ENCODE data around the gene ALOX12B. TPM values are rescaled to one million over a fixed set of nuclear protein-coding genes. Genes with fewer than 3 reads are reported as not detected.

ALOX12B gene
- total RNA-seq, 2 experiments from 2014 or later: 2.0 to 5.3 TPM

- no peak for TF ChIP-seq EZH2phosphoT487 (IDR thresholded peaks at IDR 0.05; ENCODE audit: borderline replicate concordance, low read depth, low read length)
- TF ChIP-seq CTCF (conservative IDR thresholded peaks at IDR 0.05; ENCODE audit: low read length): no peak
- H3K79me2 ChIP-seq (ENCODE audit: insufficient read depth, low read depth, low read length): no peaks in the 10 kb centered on the region
- H3K4me3 ChIP-seq (ENCODE audit: low read depth, low read length, poor library complexity, severe bottlenecking): no peak overlapping the region
- H3K27ac ChIP-seq (ENCODE audit: low read depth, low read length, poor library complexity, severe bottlenecking): no peak overlapping the region
- no TSS peak for BruUV-seq (replicated peaks)
- H3K4me2 ChIP-seq (ENCODE audit: low read length): no peak overlapping the region
- no peaks in the 10 kb centered on the region for H3K9me2 ChIP-seq (ENCODE audit: insufficient read depth, low read length)
- no peaks in the 10 kb centered on the region for H3K4me1 ChIP-seq (ENCODE audit: insufficient read depth, low read length, poor library complexity, severe bottlenecking)
- H3K9me3 ChIP-seq (ENCODE audit: low read length): no peaks in the 10 kb centered on the region
- intact Hi-C loops (cut with micrococcal nuclease; ENCODE audit: unreplicated experiment): loop anchor here (10.0 kb wide), 1 partner anchor 223 kb away; no protein-coding TSS in a partner anchor
- no peaks in the 10 kb centered on the region for H3K36me3 ChIP-seq (ENCODE audit: insufficient read depth, low read length)
- H2AFZ ChIP-seq (ENCODE audit: low read length): no peak overlapping the region
- H4K20me1 ChIP-seq (ENCODE audit: insufficient read depth, low read length): no peaks in the 10 kb centered on the region
- no peak for DNase-seq (ENCODE audit: low spot score)
- CTCF ChIA-PET (ENCODE audit: unreplicated experiment): no interaction called here
- POLR2A ChIA-PET: no interaction called here
Measured at GRCh38 chr17:8047769-8048110, 39.8 kb downstream of the ALOX12B start.

GRCh38 chr17:8046929-8047768 lies 40.4 kb downstream of the ALOX12B start:
- ChIA-PET CTCF (ENCODE audit: unreplicated experiment) (no interaction called here), POLR2A (interaction anchor here (0.5 kb wide), 1 partner anchor 279 kb away, joined by 4 read pairs; no protein-coding TSS in a partner anchor)
- Histone ChIP-seq H3K27ac (ENCODE audit: low read depth, low read length, poor library complexity, severe bottlenecking) (no peak overlapping the region), H3K9me3 (ENCODE audit: low read length) (no peaks in the 10 kb centered on the region), H3K4me2 (ENCODE audit: low read length) (no peak overlapping the region), H3K79me2 (ENCODE audit: insufficient read depth, low read depth, low read length) (no peaks in the 10 kb centered on the region), H3K4me1 (ENCODE audit: insufficient read depth, low read length, poor library complexity, severe bottlenecking) (no peaks in the 10 kb centered on the region), H2AFZ (ENCODE audit: low read length) (no peak overlapping the region), H3K9me2 (ENCODE audit: insufficient read depth, low read length) (no peaks in the 10 kb centered on the region), H4K20me1 (ENCODE audit: insufficient read depth, low read length) (no peaks in the 10 kb centered on the region), H3K4me3 (ENCODE audit: low read depth, low read length, poor library complexity, severe bottlenecking) (no peak overlapping the region), H3K36me3 (ENCODE audit: insufficient read depth, low read length) (no peaks in the 10 kb centered on the region)
- DNase-seq (ENCODE audit: low spot score): no peak
- intact Hi-C loops (cut with micrococcal nuclease; ENCODE audit: unreplicated experiment): loop anchor here (10.0 kb wide), 1 partner anchor 222 kb away; no protein-coding TSS in a partner anchor
- no TSS peak for BruUV-seq (replicated peaks)
- TF ChIP-seq CTCF (conservative IDR thresholded peaks at IDR 0.05; ENCODE audit: low read length) (no peak), EZH2phosphoT487 (IDR thresholded peaks at IDR 0.05; ENCODE audit: borderline replicate concordance, low read depth, low read length) (no peak)
